GM23338 (cell line): Measurements from ENCODE around the gene ADAMTSL4. TPM values are rescaled to one million over a fixed set of nuclear protein-coding genes. Genes with fewer than 3 reads are reported as not detected.
A peak's percentile ranks its signal among the peaks of the same experiment; 100 is the strongest.

Experiments
- ATAC-seq: fragments of 200-7000 bp; cut with Tn5 transposase; 3 replicates; pipeline ENCODE4 v1.9.1; 2020
- DNase-seq: peaks from one replicate; pipeline ENCODE4 v3.0.0-alpha.2; 2015; ENCODE audit warnings: low spot score
- H2AFZ ChIP-seq: fragments of 200-600 bp; sonication (generic); 2 replicates; pipeline ENCODE4 v1.8.0; 2016; ENCODE audit warnings: antibody characterized with exemption, mild to moderate bottlenecking, moderate library complexity
- H3F3A ChIP-seq: fragments of 200-600 bp; sonication (generic); replicated peaks from 2 replicates; pipeline ENCODE4 v1.8.0; 2017; ENCODE audit warnings: antibody characterized with exemption, mixed run types, low read depth
- H3K27ac ChIP-seq: fragments of 200-600 bp; sonication (generic); 2 replicates; pipeline ENCODE4 v1.6.1; 2016; ENCODE audit warnings: low read depth
- H3K27me3 ChIP-seq: fragments of 200-600 bp; sonication (generic); 2 replicates; pipeline ENCODE4 v1.8.0; 2016; ENCODE audit warnings: mild to moderate bottlenecking, mixed run types, moderate library complexity; ENCODE audit not compliant: insufficient read depth
- H3K36me3 ChIP-seq: fragments of 200-600 bp; sonication (generic); 2 replicates; pipeline ENCODE4 v1.8.0; 2016; ENCODE audit warnings: mild to moderate bottlenecking; ENCODE audit not compliant: insufficient read depth
- H3K4me1 ChIP-seq: fragments of 200-600 bp; sonication (generic); 2 replicates; pipeline ENCODE4 v1.8.0; 2016; ENCODE audit warnings: mild to moderate bottlenecking, moderate library complexity; ENCODE audit not compliant: insufficient read depth
- H3K4me2 ChIP-seq: fragments of 200-600 bp; sonication (generic); 2 replicates; pipeline ENCODE4 v1.7.1; 2017; ENCODE audit warnings: mixed run types
- H3K4me3 ChIP-seq: fragments of 200-600 bp; sonication (generic); 2 replicates; pipeline ENCODE4 v1.6.1; 2016; ENCODE audit warnings: mixed run types
- H3K79me2 ChIP-seq: fragments of 200-600 bp; sonication (generic); replicated peaks from 2 replicates; pipeline ENCODE4 v1.8.0; 2017; ENCODE audit warnings: mild to moderate bottlenecking; ENCODE audit not compliant: insufficient read depth
- H3K9me2 ChIP-seq: fragments of 200-600 bp; sonication (generic); 2 replicates; pipeline ENCODE4 v1.8.0; 2017; ENCODE audit not compliant: insufficient read depth
- H4K20me1 ChIP-seq: fragments of 200-600 bp; sonication (generic); replicated peaks from 2 replicates; pipeline ENCODE4 v1.8.0; 2017; ENCODE audit warnings: mild to moderate bottlenecking; ENCODE audit not compliant: insufficient read depth
- H3K27ac Mint-ChIP-seq: 2 replicates; pipeline ENCODE4 v1.8.0; 2020; ENCODE audit warnings: inconsistent platforms, mild to moderate bottlenecking, moderate library complexity, mixed read lengths
- H3K27me3 Mint-ChIP-seq: 3 replicates; pipeline ENCODE4 v1.8.0; 2022; ENCODE audit warnings: low read depth, mild to moderate bottlenecking, moderate library complexity, mixed read lengths, inconsistent platforms; ENCODE audit not compliant: insufficient read depth, poor library complexity
- H3K36me3 Mint-ChIP-seq: 3 replicates; pipeline ENCODE4 v1.8.0; 2021; ENCODE audit warnings: low read depth, mild to moderate bottlenecking, inconsistent platforms, moderate library complexity, mixed read lengths
- H3K4me1 Mint-ChIP-seq: 3 replicates; pipeline ENCODE4 v1.8.0; 2020; ENCODE audit warnings: mild to moderate bottlenecking, inconsistent platforms, mixed read lengths
- H3K4me3 Mint-ChIP-seq: 3 replicates; pipeline ENCODE4 v1.8.0; 2021; ENCODE audit warnings: moderate library complexity, mild to moderate bottlenecking, inconsistent platforms, mixed read lengths
- H3K9me3 Mint-ChIP-seq: 3 replicates; pipeline ENCODE4 v1.8.0; 2020; ENCODE audit warnings: moderate library complexity, mild to moderate bottlenecking, inconsistent platforms, mixed read lengths
- CREB1 ChIP-seq: fragments of 250-450 bp; sonication (Bioruptor Pico); IDR thresholded peaks from 2 replicates; pipeline ENCODE4 v1.5.0; 2020; ENCODE audit warnings: low read depth, mild to moderate bottlenecking, moderate library complexity
- CTCF ChIP-seq, 2 experiments: fragments of 200-600 bp in 1 of 2; sonication (generic) in 1 of 2; conservative IDR thresholded peaks; 2 replicates each; pipeline versions ENCODE4 v1.5.1 to v1.6.1; 2016 to 2017; ENCODE audit warnings: antibody characterized with exemption in 2 of 2, low read depth in 2 of 2, mild to moderate bottlenecking in 2 of 2, moderate library complexity in 1 of 2
- ETS1 ChIP-seq: IDR thresholded peaks from 2 replicates; pipeline ENCODE4 v1.6.1; 2016; ENCODE audit warnings: antibody characterized with exemption
- EZH2 ChIP-seq: fragments of 200-600 bp; sonication (generic); IDR thresholded peaks from one replicate; pipeline ENCODE4 v1.8.0; 2017; ENCODE audit warnings: antibody characterized with exemption, mild to moderate bottlenecking, low read depth; ENCODE audit not compliant: unreplicated experiment
- EZH2phosphoT487 ChIP-seq: fragments of 200-600 bp; sonication (generic); IDR thresholded peaks from one replicate; pipeline ENCODE4 v1.8.1; 2018; ENCODE audit warnings: antibody characterized with exemption; ENCODE audit not compliant: unreplicated experiment
- JUNB ChIP-seq: IDR thresholded peaks from one replicate; pipeline ENCODE4 v1.6.1; 2016; ENCODE audit warnings: antibody characterized with exemption; ENCODE audit not compliant: unreplicated experiment
- NANOG ChIP-seq: IDR thresholded peaks from 2 replicates; pipeline ENCODE4 v1.6.1; 2016; ENCODE audit warnings: antibody characterized with exemption, borderline replicate concordance
- POLR2AphosphoS5 ChIP-seq: IDR thresholded peaks from 2 replicates; pipeline ENCODE4 v1.6.1; 2016; ENCODE audit warnings: antibody characterized with exemption, low read depth
- REST ChIP-seq: IDR thresholded peaks from one replicate; pipeline ENCODE4 v1.6.1; 2018; ENCODE audit warnings: antibody characterized with exemption; ENCODE audit not compliant: unreplicated experiment
- STAT1 ChIP-seq: IDR thresholded peaks from one replicate; pipeline ENCODE4 v1.6.1; 2016; ENCODE audit warnings: antibody characterized with exemption; ENCODE audit not compliant: unreplicated experiment
- ZNF114 ChIP-seq: fragments of 250-450 bp; sonication (Bioruptor Pico); IDR thresholded peaks from 2 replicates; pipeline ENCODE4 v1.5.0; 2020; ENCODE audit warnings: mild to moderate bottlenecking, moderate library complexity
- ZNF331 ChIP-seq: fragments of 250-450 bp; sonication (Bioruptor Pico); IDR thresholded peaks from 2 replicates; pipeline ENCODE4 v1.5.0; 2020; ENCODE audit warnings: low read depth, mild to moderate bottlenecking, moderate library complexity
- ZNF462 ChIP-seq: fragments of 250-450 bp; sonication (Bioruptor Pico); IDR thresholded peaks from 2 replicates; pipeline ENCODE4 v1.5.0; 2020; ENCODE audit warnings: mild to moderate bottlenecking, moderate library complexity
- polyA plus RNA-seq: library from polyadenylated mRNA; unstranded; fragments of >200 nt; fragmentation: Nextera tagmentation; extraction: Ambion mirVana; gene quantifications from 2 replicates; pipeline ENCODE4 v1.2.1, GENCODE V29; 2016
- total RNA-seq: library from RNA; depleted of rRNA; stranded (reverse); fragments of >200 nt; shearing (Covaris generic); gene quantifications from 2 replicates; pipeline ENCODE4 v1.2.3, GENCODE V29; 2014

ADAMTSL4 gene
- total and polyA plus RNA-seq, 2 experiments from 2014 or later = 5.3 to 5.8 TPM

- no peaks in the 10 kb centered on the region for H3K27me3 ChIP-seq
- H3K36me3 Mint-ChIP-seq = no peaks in the 10 kb centered on the region
- H3K4me1 Mint-ChIP-seq = peaks cover 33% of the 10 kb centered on the region
- TF ChIP-seq CREB1 (CRISPR knock-in tag) (no peak), ZNF462 (no peak), NANOG (no peak), CTCF (conservative IDR thresholded peaks at IDR 0.05; ENCODE audit: low read depth in 2 of 2) (no peak), EZH2phosphoT487 (no peak), ETS1 (no peak), EZH2 (no peak), ZNF114 (CRISPR knock-in tag) (no peak), POLR2AphosphoS5 (no peak), JUNB (no peak), REST (no peak), STAT1 (no peak), ZNF331 (CRISPR knock-in tag) (no peak)
- no peak overlapping the region for H2AFZ ChIP-seq
- peaks cover 10% of the 10 kb centered on the region for H3K27me3 Mint-ChIP-seq
- H3K27ac Mint-ChIP-seq = no peak overlapping the region
- H3K4me2 ChIP-seq = no peak overlapping the region
- ATAC-seq (no peak), DNase-seq (no peak)
- no peak overlapping the region for H3K4me3 ChIP-seq
- H3K9me2 ChIP-seq = no peaks in the 10 kb centered on the region
- no peaks in the 10 kb centered on the region; the same call in 1 of the 2 replicates for H3F3A ChIP-seq
- no peaks in the 10 kb centered on the region for H3K79me2 ChIP-seq
- no peaks in the 10 kb centered on the region for H3K9me3 Mint-ChIP-seq
- no peaks in the 10 kb centered on the region for H3K36me3 ChIP-seq
- H3K4me1 ChIP-seq = peaks cover 20% of the 10 kb centered on the region; the same call in 1 of the 2 replicates
- no peaks in the 10 kb centered on the region for H4K20me1 ChIP-seq
- 0 out of 2 replicates have a peak overlapping the region, but pooled peaks have one; percentile 72 for H3K27ac ChIP-seq
- no peak overlapping the region for H3K4me3 Mint-ChIP-seq
Measured at GRCh38 chr1:150555198-150555970, 6.2 kb downstream of the ADAMTSL4 start.
